Effector memory CD4-positive, alpha-beta T cell (primary cell): ENCODE results near the gene ESR1.

Experiments
- DNase-seq, 3 donors: peaks; one replicate each; pipeline ENCODE4 v3.0.0-alpha.2; 2020
- H3K27ac ChIP-seq: 2 replicates; pipeline ENCODE4 v1.7.0; 2013; ENCODE audit warnings: mild to moderate bottlenecking, low read length, moderate library complexity; ENCODE audit not compliant: insufficient read depth, poor library complexity, severe bottlenecking
- H3K27me3 ChIP-seq: replicated peaks from 2 replicates; pipeline ENCODE4 v1.7.0; 2013; ENCODE audit warnings: mild to moderate bottlenecking, low read length; ENCODE audit not compliant: insufficient read depth, control insufficient read depth, poor library complexity, severe bottlenecking
- H3K36me3 ChIP-seq: 2 replicates; pipeline ENCODE4 v1.7.0; 2013; ENCODE audit warnings: mild to moderate bottlenecking, low read length, moderate library complexity; ENCODE audit not compliant: control insufficient read depth, insufficient read depth
- H3K4me1 ChIP-seq: 2 replicates; pipeline ENCODE4 v1.7.0; 2013; ENCODE audit warnings: low read length, mild to moderate bottlenecking; ENCODE audit not compliant: control insufficient read depth, insufficient read depth, poor library complexity, severe bottlenecking
- H3K4me3 ChIP-seq: 2 replicates; pipeline ENCODE4 v1.7.0; 2013; ENCODE audit warnings: low read length, low read depth, mild to moderate bottlenecking; ENCODE audit not compliant: insufficient read depth, poor library complexity, severe bottlenecking
- H3K9me3 ChIP-seq: 2 replicates; pipeline ENCODE4 v1.7.0; 2013; ENCODE audit warnings: mild to moderate bottlenecking, low read length, moderate library complexity; ENCODE audit not compliant: control insufficient read depth

ESR1 gene

GRCh38 chr6:152046118-152046517 lies 238.6 kb downstream of the ESR1 start:
- Histone ChIP-seq H3K9me3 (no peaks in the 10 kb centered on the region), H3K27ac (no peak overlapping the region), H3K27me3 (no peaks in the 10 kb centered on the region), H3K36me3 (no peaks in the 10 kb centered on the region), H3K4me3 (no peak overlapping the region), H3K4me1 (no peaks in the 10 kb centered on the region)
- DNase-seq: no peak

GRCh38 chr6:152048921-152049320 lies 241.4 kb downstream of the ESR1 start:
- Histone ChIP-seq H3K36me3 (no peaks in the 10 kb centered on the region), H3K4me1 (no peaks in the 10 kb centered on the region), H3K27me3 (no peaks in the 10 kb centered on the region), H3K4me3 (no peak overlapping the region), H3K9me3 (no peaks in the 10 kb centered on the region), H3K27ac (no peak overlapping the region)
- no peak for DNase-seq

GRCh38 chr6:152049502-152049901 lies 242.0 kb downstream of the ESR1 start:
- Histone ChIP-seq H3K36me3 (no peaks in the 10 kb centered on the region), H3K27ac (no peak overlapping the region), H3K4me1 (no peaks in the 10 kb centered on the region), H3K27me3 (no peaks in the 10 kb centered on the region), H3K4me3 (no peak overlapping the region), H3K9me3 (no peaks in the 10 kb centered on the region)
- DNase-seq: no peak

- no peaks in the 10 kb centered on the region for H3K27me3 ChIP-seq
- no peak overlapping the region for H3K4me3 ChIP-seq
- no peaks in the 10 kb centered on the region for H3K4me1 ChIP-seq
- no peak for DNase-seq
- H3K27ac ChIP-seq: no peak overlapping the region
- no peaks in the 10 kb centered on the region for H3K9me3 ChIP-seq
- H3K36me3 ChIP-seq: no peaks in the 10 kb centered on the region
These were observed 243.1 kb downstream of the ESR1 start for GRCh38 chr6:152050451-152051195.

GRCh38 chr6:152052061-152052460 lies 244.6 kb downstream of the ESR1 start:
- H3K36me3 ChIP-seq: no peaks in the 10 kb centered on the region

GRCh38 chr6:152053332-152053731 lies 245.8 kb downstream of the ESR1 start:
- no peaks in the 10 kb centered on the region for H3K9me3 ChIP-seq
- DNase-seq: no peak

More at GRCh38 chr6:152052061-152052460, 244.6 kb downstream of the ESR1 start:
- H3K27me3 ChIP-seq: no peaks in the 10 kb centered on the region
- no peaks in the 10 kb centered on the region for H3K4me1 ChIP-seq
- no peak overlapping the region for H3K4me3 ChIP-seq
- H3K9me3 ChIP-seq: no peaks in the 10 kb centered on the region
- no peak overlapping the region for H3K27ac ChIP-seq
- no peak for DNase-seq

GRCh38 chr6:152054441-152054840 lies 247.0 kb downstream of the ESR1 start:
- Histone ChIP-seq H3K4me3 (no peak overlapping the region), H3K9me3 (no peaks in the 10 kb centered on the region), H3K36me3 (no peaks in the 10 kb centered on the region), H3K4me1 (no peaks in the 10 kb centered on the region), H3K27ac (no peak overlapping the region), H3K27me3 (no peaks in the 10 kb centered on the region)
- no peak for DNase-seq

More at GRCh38 chr6:152053332-152053731, 245.8 kb downstream of the ESR1 start:
- Histone ChIP-seq H3K36me3 (no peaks in the 10 kb centered on the region), H3K4me1 (no peaks in the 10 kb centered on the region), H3K27me3 (no peaks in the 10 kb centered on the region), H3K4me3 (no peak overlapping the region), H3K27ac (no peak overlapping the region)

- H3K27me3 ChIP-seq: no peaks in the 10 kb centered on the region
- H3K4me1 ChIP-seq: no peaks in the 10 kb centered on the region
- DNase-seq: no peak
- H3K4me3 ChIP-seq: no peak overlapping the region
- H3K27ac ChIP-seq: no peak overlapping the region
- H3K9me3 ChIP-seq: no peaks in the 10 kb centered on the region
- H3K36me3 ChIP-seq: no peaks in the 10 kb centered on the region
These were observed 248.0 kb downstream of the ESR1 start for GRCh38 chr6:152055517-152055916.

- H3K4me3 ChIP-seq: no peak overlapping the region
- no peak overlapping the region for H3K27ac ChIP-seq
- H3K27me3 ChIP-seq: no peaks in the 10 kb centered on the region
- no peak for DNase-seq
- H3K9me3 ChIP-seq: no peaks in the 10 kb centered on the region
- no peaks in the 10 kb centered on the region for H3K4me1 ChIP-seq
- H3K36me3 ChIP-seq: no peaks in the 10 kb centered on the region
These were observed 250.5 kb downstream of the ESR1 start for GRCh38 chr6:152057832-152058498.

- H3K27me3 ChIP-seq: no peaks in the 10 kb centered on the region
- H3K4me3 ChIP-seq: no peak overlapping the region
- DNase-seq: no peak
- no peaks in the 10 kb centered on the region for H3K4me1 ChIP-seq
- no peak overlapping the region for H3K27ac ChIP-seq
- no peaks in the 10 kb centered on the region for H3K9me3 ChIP-seq
- H3K36me3 ChIP-seq: no peaks in the 10 kb centered on the region
These were observed 252.4 kb downstream of the ESR1 start for GRCh38 chr6:152059909-152060308.
